Measurements from ENCODE around the gene AP2S1.
"Not testable (repeated sequence)": the region's sequence is repeated elsewhere in the genome, so short reads cannot be mapped to it uniquely, and the experiment has no call there.

AP2S1 gene

DNA sequence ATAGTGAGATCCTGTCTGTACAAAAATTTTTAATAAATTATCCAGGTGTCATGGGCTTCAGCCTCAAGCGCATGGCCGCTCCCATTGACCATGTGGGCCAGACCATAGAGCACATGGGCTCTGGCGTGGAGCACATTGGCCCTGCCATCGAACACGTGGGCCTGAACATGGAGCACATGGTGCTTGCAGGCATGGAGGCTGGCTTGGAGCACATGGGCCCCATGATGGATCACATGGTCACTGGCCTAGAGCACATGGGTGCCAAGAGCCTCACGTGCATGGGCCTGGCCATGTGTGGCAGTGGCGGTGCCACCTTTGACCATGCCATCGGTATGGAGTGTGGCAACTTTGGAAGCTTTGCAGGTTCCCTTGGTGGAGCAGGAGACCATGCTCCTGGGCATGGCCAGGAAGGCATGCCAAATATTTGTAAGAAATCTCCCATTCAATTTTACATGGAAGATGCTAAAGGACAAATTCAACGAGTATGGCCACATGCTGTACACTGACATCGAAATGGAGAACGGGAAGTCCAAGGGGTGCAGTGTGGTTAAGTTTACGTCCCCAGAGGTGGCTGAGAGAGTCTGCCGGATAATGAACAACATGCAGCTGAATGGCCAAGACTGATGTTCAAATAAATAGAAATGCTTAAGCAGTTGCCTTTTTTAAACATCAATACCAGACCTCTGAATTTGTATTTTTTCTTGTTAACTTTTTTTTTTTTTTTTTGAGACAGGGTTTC is 40.9 kb downstream of the AP2S1 start:
- no peak for DNase-seq (ENCODE audit: low read depth in 2 of 3, low spot score in 1 of 3)

DNA sequence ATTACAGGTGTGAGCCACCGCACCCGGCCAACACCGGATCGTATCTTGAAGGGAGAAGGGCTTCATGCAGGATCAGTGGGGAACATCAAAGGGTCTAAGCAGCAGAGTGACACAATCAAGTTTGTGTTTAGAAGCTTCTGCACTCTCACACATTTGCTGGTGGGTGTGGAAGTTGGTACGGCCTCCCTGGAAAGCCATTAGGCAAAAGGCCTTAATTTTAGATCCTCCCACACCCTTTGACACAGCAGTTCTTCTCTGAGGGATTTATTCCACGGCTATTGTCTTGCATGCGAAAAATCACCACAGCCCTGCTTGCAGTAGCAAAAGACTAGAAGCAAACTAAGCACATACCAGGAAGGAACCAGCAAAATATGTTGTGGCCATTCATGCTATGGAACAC is 44.0 kb downstream of the AP2S1 start:
- no peak for DNase-seq (ENCODE audit: low read depth in 2 of 3, low spot score in 1 of 3)

GRCh38 chr19:46804432-46804831 is 46.2 kb downstream of the AP2S1 start:
- not testable (repeated sequence) for DNase-seq (ENCODE audit: low read depth in 2 of 3, low spot score in 1 of 3)

- no peak for DNase-seq (ENCODE audit: low read depth in 2 of 3, low spot score in 1 of 3)
Measured at GRCh38 chr19:46803555-46803954, 47.1 kb downstream of the AP2S1 start.

DNA sequence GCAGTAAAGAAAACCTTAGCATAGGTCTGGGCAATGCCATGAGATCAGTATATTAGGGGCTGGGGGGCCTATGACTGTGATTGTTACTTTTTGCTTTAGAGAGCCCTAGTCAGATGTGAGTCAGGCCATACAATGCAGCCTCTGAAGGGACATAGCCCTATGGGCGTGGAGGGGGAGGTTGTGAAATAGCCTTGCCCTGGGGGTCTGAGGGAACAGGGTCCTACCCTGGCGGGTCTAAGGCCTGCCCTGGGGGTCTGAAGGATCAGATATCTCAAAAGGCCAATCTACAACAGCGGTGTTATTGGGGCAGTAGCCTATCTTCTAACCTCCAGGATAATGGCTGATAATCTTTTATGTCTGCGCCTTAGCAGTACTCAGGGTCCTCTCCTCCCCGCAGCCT is 48.5 kb downstream of the AP2S1 start:
- no peak for DNase-seq (ENCODE audit: low read depth in 2 of 3, low spot score in 1 of 3)

GRCh38 chr19:46798713-46799112 is 51.9 kb downstream of the AP2S1 start:
- no peak for DNase-seq (ENCODE audit: low read depth in 2 of 3, low spot score in 1 of 3)

DNA sequence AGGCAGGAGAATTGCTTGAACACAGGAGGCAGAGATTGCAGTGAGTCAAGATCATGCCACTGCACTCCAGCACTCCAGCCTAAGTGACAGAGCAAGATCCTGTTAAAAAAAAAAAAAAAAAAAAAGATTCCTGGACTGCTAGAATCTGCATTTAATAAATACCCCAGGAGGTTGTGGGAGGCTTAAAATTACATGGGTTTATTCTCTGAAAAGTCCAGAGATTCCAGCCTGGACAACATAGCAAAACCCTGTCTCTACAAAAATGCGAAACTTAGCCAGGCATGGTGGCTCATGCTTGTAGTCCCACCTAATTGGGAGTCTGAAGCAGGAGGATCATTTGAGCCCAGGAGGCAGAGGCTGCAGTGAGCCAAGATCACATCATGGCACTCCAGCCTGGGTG is 52.8 kb downstream of the AP2S1 start:
- DNase-seq (ENCODE audit: low read depth in 2 of 3, low spot score in 1 of 3) = no peak

- DNase-seq (ENCODE audit: low read depth in 2 of 3, low spot score in 1 of 3) = no peak
Measured at GRCh38 chr19:46791944-46792343, 58.7 kb downstream of the AP2S1 start.

DNA sequence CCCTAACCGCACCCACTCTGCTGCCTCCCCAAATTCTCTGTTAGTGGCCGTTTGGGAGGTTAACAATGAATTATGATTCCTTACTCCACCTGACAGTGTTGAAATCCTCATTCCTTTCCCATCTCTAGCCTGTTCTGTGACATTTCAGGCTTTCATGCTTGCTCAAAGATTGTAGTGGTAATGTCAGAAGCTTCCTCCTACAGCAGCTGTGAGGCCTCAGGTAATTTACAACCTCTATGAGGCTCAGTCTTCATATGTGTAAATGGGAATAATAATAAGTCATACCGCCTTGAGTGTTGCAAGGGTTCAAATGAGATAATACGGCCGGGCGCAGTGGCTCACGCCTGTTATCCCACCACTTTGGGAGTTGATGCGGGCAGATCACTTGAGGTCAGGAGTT is 61.3 kb downstream of the AP2S1 start:
- no peak for DNase-seq (ENCODE audit: low read depth in 2 of 3, low spot score in 1 of 3)

DNA sequence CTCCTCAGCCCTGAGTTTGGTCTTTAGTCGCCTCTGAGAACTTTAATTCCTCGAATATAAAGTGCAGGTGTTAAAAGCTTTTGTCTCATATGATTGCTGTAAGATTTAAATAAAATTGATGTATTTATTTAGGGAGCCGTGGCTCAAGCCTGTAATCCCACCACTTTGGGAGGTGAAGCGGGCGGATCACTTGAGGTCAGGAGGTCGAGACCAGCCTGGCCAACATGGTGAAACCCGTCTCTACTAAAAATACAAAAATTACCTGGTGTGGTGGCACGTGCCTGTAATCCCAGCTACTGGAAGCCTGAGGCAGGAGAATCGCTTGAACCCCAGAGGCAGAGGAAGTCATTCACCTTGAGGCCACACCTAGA is 61.7 kb downstream of the AP2S1 start:
- DNase-seq (ENCODE audit: low read depth in 2 of 3, low spot score in 1 of 3) = no peak

GRCh38 chr19:46788262-46788967 is 62.2 kb downstream of the AP2S1 start, which contains the start of gene SLC1A5:
Gene SLC1A5 (minus strand): TSS chr19:46788594. CDS start chr19:46787965, 629 bp downstream.
- peak; percentile 99 for DNase-seq (ENCODE audit: low read depth in 2 of 3, low spot score in 1 of 3)

Data from stimulated activated CD4-positive, alpha-beta T cell treated with anti-CD3 and anti-CD28 coated beads, Interleukin-12 subunit alpha, Interleukin-12 subunit beta, amount 100 ng/mL, for 48 hours (primary cell).